ENCODE measurements around the gene TCF7L1.

GRCh38 chr2:85246348-85246747 lies 113.2 kb downstream of the TCF7L1 start:
- TF ChIP-seq CTCF (IDR thresholded peaks at IDR 0.05) = no peak
- no peak for TF ChIP-seq POLR2A (IDR thresholded peaks at IDR 0.05)
